HG03103 (cell line): Measurements from ENCODE around the gene ABCC5.
"Not testable (repeated sequence)": the region's sequence is repeated elsewhere in the genome, so short reads cannot be mapped to it uniquely, and the experiment has no call there.

Experiments
- ATAC-seq: cut with Tn5 transposase; IDR thresholded peaks from one replicate; pipeline ENCODE4 v1.9.1; 2021; ENCODE audit warnings: low read depth; ENCODE audit not compliant: unreplicated experiment

ABCC5 gene

DNA sequence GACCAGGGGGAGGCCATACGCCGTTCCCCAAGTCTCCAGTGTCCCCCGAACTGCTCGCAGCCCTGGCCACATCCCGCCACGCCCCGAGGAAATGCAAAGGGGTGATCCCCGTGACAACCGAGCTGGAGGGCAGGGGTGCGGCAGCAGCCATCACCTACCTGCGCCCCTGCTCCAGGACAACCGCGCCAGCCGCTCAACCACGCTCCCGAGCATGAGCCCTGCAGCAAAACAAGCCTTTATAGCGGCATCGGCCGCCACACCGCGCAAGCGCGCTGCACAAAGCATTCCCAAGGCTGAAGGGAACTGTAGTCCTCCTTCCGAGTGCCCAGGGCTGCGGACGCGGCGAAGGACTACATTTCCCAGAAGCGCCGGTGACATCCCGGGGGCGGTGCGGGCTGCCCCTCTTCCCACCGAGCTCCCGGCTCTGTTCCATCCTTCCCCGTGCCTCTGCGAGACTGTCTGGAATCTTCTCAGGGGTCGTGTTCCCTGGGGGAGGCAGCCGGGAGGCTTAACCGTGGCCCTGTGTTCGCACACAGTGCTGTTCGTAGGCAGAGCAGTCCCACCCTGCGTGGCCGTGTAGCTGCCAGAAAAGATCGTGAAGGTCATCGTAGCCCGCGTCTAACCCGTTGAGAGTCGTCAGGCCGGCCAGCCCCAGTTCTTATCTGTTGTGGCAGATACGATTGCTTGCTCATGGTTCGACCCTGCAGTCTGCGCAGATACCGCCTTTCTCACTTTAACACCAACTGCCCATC lies at the start of gene ABCC5:
Gene ABCC5, minus strand, starts transcription at position 213 of the 752 bp plus-strand sequence. CDS start 3,492 bp downstream, outside the sequence.
- ATAC-seq: peak; percentile 95

GRCh38 chr3:184066211-184066610 lies 48.5 kb upstream of the ABCC5 start:
- no peak for ATAC-seq

GRCh38 chr3:184062637-184063036 lies 45.0 kb upstream of the ABCC5 start:
- no peak for ATAC-seq

GRCh38 chr3:184059424-184059823 lies 41.7 kb upstream of the ABCC5 start:
- ATAC-seq: no peak

DNA sequence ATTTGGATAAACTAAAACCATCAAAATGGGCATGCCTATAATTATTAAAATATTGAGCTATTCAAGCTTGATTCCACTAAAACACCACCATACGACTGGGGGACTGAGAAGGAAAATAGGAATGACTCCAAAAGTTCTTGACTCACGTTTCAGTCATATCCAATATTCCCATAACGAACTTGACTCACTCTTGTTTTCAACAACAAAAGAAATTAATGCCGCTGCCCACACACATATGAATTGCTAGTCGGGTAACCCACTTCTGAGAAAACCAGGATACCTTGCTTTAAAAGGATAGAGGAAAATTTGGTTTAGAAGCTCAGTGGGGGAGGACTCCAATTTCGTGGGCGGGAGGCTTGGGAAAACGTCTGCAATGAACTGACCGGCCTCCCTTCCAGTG lies 40.3 kb upstream of the ABCC5 start:
- no peak for ATAC-seq

GRCh38 chr3:184052767-184053166 lies 35.1 kb upstream of the ABCC5 start, which contains the start of gene HTR3C:
Gene HTR3C, plus strand, starts transcription at chr3:184053047. Its CDS starts 34 bp downstream, at chr3:184053081.
- ATAC-seq: no peak

DNA sequence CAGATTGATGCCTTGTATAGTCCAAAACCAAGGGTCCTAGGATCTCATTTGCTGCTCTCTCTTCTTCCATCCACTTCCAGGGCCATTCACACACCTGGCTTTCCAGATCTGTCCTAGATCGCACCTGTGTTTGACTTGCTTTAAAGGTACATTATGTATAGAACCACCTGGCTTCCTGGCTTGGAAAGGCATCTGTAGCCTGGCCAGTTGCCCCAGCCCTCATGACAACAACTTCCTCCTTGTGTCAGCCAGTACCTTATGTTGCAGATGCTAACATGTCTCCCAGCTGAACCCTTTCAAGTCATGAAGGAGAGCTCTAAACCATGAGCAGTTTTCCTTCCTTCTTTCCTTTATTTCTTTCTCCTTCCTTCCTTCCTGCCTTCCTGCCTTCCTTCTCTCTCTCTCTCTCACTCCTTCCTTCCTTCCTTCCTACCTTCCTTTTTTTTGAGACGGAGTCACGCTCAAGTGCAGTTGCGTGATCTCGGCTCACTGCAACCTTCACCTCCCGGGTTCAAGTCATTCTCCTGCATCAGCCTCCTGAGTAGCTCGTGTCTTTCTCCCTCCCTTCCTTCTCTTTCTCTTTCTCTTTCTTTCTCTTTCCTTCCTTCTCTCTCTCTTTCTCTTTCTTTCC lies 32.6 kb upstream of the ABCC5 start:
- ATAC-seq: no peak

GRCh38 chr3:184045995-184046394 lies 28.3 kb upstream of the ABCC5 start:
- ATAC-seq: no peak

GRCh38 chr3:184042617-184043016 lies 24.9 kb upstream of the ABCC5 start:
- ATAC-seq: no peak

GRCh38 chr3:184040010-184040409 lies 22.3 kb upstream of the ABCC5 start:
- ATAC-seq: no peak

DNA sequence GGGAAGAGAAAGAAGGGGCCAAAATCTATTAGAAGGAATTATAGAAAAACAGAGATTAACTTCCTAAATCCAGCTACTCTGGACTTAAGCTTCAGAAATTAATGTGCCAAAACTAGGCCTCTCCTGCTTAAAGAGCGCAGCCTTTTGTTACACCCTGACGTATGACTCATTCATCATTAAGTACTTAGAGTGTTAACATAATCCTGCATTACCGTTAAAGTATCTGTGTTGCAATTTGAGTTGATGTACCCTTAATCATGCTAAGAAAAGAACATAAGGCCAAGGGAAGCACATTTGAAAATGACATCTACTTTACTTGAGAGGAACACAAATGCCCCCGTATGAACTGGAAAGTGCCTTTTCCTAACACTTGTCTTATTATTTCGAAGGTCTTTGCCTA lies 21.7 kb upstream of the ABCC5 start:
- no peak for ATAC-seq

- ATAC-seq: not testable (repeated sequence)
Observed at GRCh38 chr3:184038307-184038706, 20.6 kb upstream of the ABCC5 start.

DNA sequence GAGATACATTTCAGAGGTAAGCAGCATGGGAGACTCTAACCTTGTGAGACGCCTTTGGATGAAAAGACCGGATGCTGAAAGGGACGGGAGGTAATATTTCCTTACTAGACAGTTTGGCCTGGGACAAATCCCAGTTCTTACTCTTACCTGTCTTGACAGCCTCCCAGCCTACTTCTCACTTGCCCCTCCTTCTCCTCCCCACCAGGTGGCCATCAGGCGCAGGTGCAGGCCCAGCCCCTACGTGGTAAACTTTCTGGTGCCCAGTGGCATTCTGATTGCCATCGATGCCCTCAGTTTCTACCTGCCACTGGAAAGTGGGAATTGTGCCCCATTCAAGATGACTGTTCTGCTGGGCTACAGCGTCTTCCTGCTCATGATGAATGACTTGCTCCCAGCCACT lies 20.1 kb upstream of the ABCC5 start:
- no peak for ATAC-seq

DNA sequence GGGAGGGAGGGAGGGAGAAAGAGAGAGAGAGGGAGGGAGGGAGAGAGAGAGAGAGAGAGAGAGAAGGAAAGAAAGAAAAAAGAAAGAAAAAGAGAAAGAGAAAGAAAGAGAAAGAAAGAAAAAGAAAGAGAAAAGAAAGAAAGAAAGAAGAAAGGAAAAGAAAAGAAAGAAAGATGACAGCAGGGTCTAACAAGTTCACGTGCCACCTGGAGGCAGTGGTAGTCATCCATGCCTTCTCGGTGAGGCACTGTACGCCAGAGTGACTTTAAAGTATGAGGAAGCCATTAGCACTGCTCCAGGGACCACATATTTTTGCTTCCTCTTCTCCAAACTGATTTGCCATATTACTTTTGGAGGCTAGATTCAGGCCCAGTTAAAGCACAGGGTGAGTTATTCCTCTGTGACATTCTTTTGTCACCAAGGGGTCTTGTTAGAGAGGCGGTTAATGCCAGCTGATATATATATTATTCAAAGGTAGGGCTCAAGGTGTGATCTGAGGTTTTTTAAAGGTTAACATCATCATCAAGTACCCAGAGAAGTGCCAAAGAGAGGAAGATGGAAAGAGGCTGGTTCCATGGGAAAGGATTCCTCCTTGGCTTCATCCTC lies 13.6 kb upstream of the ABCC5 start, which contains the start of gene HTR3D:
Gene HTR3D, plus strand, starts transcription at position 556 of the 606 bp plus-strand sequence. Its CDS starts 0 bp downstream, at position 556.
- no peak for ATAC-seq

DNA sequence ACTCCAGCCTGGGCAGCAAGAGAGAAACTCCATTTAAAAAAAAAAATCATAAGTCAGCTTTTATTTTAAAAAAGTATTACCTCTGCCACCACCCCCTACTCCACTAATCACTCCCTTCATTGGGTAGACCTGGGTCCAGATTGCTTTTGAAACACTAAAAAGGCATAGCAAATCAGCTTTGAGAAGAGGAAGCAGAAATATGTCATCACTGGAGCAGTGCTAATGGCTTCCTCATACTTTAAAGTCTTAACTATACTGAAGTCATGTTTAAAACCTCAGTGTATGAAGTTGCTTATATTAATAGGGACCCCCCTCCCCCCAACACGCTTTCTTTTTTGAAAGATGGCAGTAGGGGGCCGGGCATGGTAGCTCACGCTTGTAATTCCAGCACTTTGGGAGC lies 12.9 kb upstream of the ABCC5 start:
- ATAC-seq: no peak

DNA sequence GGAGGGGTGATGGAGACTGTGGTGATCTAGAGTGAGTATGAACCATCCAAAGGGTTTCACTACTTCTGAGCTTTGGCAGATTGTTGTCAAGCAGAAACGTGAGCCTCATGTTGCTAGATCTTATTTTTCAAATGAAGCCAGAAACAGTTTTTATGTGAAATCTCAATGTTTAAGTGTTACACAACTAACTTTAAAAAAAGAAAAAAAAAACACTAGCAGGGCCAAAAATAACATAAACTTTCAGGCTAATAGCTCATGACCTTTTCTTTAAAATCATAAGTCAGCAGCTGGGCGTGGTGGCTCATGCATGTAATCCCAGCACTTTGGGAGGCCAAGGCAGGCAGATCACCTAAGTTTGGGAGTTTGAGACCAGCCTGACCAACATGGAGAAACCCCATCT lies 11.8 kb upstream of the ABCC5 start:
- no peak for ATAC-seq

GRCh38 chr3:184028275-184028890 lies 10.7 kb upstream of the ABCC5 start:
- ATAC-seq: not testable (repeated sequence)

DNA sequence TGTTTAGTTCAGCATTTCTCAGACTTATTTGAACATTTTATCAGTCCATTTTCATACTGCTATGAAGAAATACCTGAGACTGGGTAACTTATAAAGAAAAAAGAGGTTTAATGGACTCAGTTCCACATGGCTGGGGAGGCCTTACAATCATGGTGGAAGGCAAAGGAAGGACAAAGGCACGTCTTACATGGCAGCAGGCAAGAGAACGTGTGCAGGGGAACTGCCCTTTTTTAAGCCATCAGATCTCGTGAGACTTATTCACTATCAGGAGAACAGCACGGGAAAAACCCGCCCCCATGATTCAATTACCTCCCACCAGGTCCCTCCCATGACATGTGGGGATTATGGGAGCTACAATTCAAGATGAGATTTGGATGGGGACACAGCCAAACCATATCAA lies 7.6 kb upstream of the ABCC5 start:
- ATAC-seq: not testable (repeated sequence)

DNA sequence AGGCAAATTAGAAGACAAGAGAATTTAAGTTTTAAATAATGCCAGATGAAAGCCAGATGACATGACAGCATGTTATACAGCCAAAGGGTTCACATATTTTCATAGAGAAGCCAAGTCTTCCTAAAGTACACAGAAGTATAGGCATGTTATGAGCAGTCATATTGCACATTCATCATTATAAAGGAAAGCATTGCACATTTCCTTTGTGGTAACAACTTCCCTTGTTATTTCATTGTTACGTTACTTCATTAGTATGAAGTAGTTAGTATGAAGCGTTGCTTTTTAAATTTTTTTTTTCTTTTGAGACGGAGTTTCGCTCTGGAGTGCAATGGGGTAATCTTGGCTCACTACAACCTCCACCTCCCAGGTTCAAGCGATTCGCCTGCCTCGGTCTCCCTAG lies 4.6 kb upstream of the ABCC5 start:
- ATAC-seq: no peak

GRCh38 chr3:184018424-184018973 lies 815 bp upstream of the ABCC5 start:
- no peak for ATAC-seq
